GM12878 (cell line): Measurements from ENCODE around the gene NMUR1. TPM values are rescaled to one million over a fixed set of nuclear protein-coding genes. Genes with fewer than 3 reads are reported as not detected.

ENCODE experiments used
- ATAC-seq: fragments of 200-7000 bp; cut with Tn5 transposase; 3 replicates; pipeline ENCODE4 v1.9.1; 2020; ENCODE audit warnings: mild to moderate bottlenecking, moderate library complexity
- BruUV-seq: library from RNA; stranded (reverse); fragments of 400-500 nt; replicated peaks from 2 replicates; lab custom pipeline; 2021; lab: Mats Ljungman, UMichigan
- CTCF ChIA-PET: fragments of 300-600 bp; sonication (Branson Sonifier 250); formaldehyde crosslinking; extraction: SDS; loops from one replicate; lab custom pipeline; 2021; ENCODE audit warnings: inconsistent platforms; lab: Yijun Ruan, JAX
- POLR2A ChIA-PET: fragments of 350-600 bp; formaldehyde crosslinking; extraction: SDS; loops from one replicate; lab custom pipeline; 2021; ENCODE audit warnings: inconsistent platforms; lab: Charles Lee
- RAD21 ChIA-PET: fragments of 300-600 bp; sonication (Branson Sonifier 250); formaldehyde crosslinking; loops from one replicate; lab custom pipeline; 2023; ENCODE audit warnings: antibody characterized with exemption; ENCODE audit not compliant: unreplicated experiment; lab: Charles Lee
- SMC1A ChIA-PET: fragments of 300-600 bp; sonication (Branson Sonifier 250); formaldehyde crosslinking; loops from one replicate; lab custom pipeline; 2023; ENCODE audit not compliant: unreplicated experiment, uncharacterized antibody; lab: Charles Lee
- DNase-seq: peaks from one replicate; pipeline ENCODE4 v3.0.0-alpha.2; 2011; ENCODE audit warnings: low read depth, low spot score
- FAIRE-seq: peaks from 3 replicates; lab custom pipeline; 2011; peaks lifted over from hg19 to GRCh38; lab: Jason Lieb, UNC
- H2AFZ ChIP-seq: 2 replicates; pipeline ENCODE4 v1.6.0; 2011; ENCODE audit warnings: low read depth, low read length, control low read depth; ENCODE audit not compliant: control insufficient read depth
- H3K27ac ChIP-seq: 2 replicates; pipeline ENCODE4 v1.5.1; 2011; ENCODE audit warnings: control low read depth; ENCODE audit not compliant: control insufficient read depth, insufficient read depth
- H3K27me3 ChIP-seq, 2 experiments: replicated peaks in 1 of 2; 2 replicates each; pipeline versions ENCODE4 v1.6.0 to v1.6.1; 2011; ENCODE audit warnings: low read length in 1 of 2; ENCODE audit not compliant: control insufficient read depth in 2 of 2, insufficient read depth in 2 of 2
- H3K36me3 ChIP-seq, 2 experiments: 2 replicates each; pipeline ENCODE4 v1.5.1; 2011; ENCODE audit warnings: low read length in 1 of 2; ENCODE audit not compliant: control insufficient read depth in 2 of 2, insufficient read depth in 2 of 2
- H3K4me1 ChIP-seq: 2 replicates; pipeline ENCODE4 v1.6.1; 2011; ENCODE audit warnings: mild to moderate bottlenecking, low read length, moderate library complexity, mixed read lengths; ENCODE audit not compliant: control insufficient read depth, insufficient read depth
- H3K4me2 ChIP-seq: 2 replicates; pipeline ENCODE4 v1.6.0; 2011; ENCODE audit warnings: control low read depth; ENCODE audit not compliant: control insufficient read depth, insufficient read depth
- H3K4me3 ChIP-seq: fragments of 200-600 bp; sonication (generic); 2 replicates; pipeline ENCODE4 v1.5.1; 2016
- H3K79me2 ChIP-seq: 2 replicates; pipeline ENCODE4 v1.6.0; 2011; ENCODE audit warnings: low read length; ENCODE audit not compliant: control insufficient read depth, insufficient read depth
- H3K9ac ChIP-seq: 2 replicates; pipeline ENCODE4 v1.8.0; 2011; ENCODE audit warnings: low read length, control low read depth, mixed read lengths; ENCODE audit not compliant: control insufficient read depth, insufficient read depth
- H3K9me3 ChIP-seq: replicated peaks from 3 replicates; pipeline ENCODE4 v1.5.1; 2011; ENCODE audit warnings: mild to moderate bottlenecking, low read length; ENCODE audit not compliant: control insufficient read depth, insufficient read depth
- H4K20me1 ChIP-seq: 2 replicates; pipeline ENCODE4 v1.6.0; 2011; ENCODE audit not compliant: control insufficient read depth, insufficient read depth
- BCLAF1 ChIP-seq: fragments of 450-650 bp; IDR thresholded peaks from 2 replicates; pipeline ENCODE4 v1.6.1; 2017; ENCODE audit warnings: antibody characterized with exemption, mild to moderate bottlenecking, moderate library complexity
- CBX5 ChIP-seq: sonication (generic); IDR thresholded peaks from 2 replicates; pipeline ENCODE4 v1.6.1; 2016; ENCODE audit warnings: low read depth, moderate library complexity, mild to moderate bottlenecking, inconsistent platforms
- GABPA ChIP-seq: IDR thresholded peaks from 2 replicates; pipeline ENCODE4 v1.6.1; 2014; ENCODE audit warnings: antibody characterized with exemption, low read depth, mild to moderate bottlenecking, inconsistent platforms
- GATAD2B ChIP-seq: fragments of 450-650 bp; conservative IDR thresholded peaks from 2 replicates; pipeline ENCODE4 v1.6.1; 2017; ENCODE audit warnings: low read depth, mild to moderate bottlenecking, moderate library complexity
- LARP7 ChIP-seq: fragments of 450-650 bp; IDR thresholded peaks from 2 replicates; pipeline ENCODE4 v1.6.1; 2017; ENCODE audit warnings: mild to moderate bottlenecking
- NRF1 ChIP-seq: conservative IDR thresholded peaks from 2 replicates; pipeline ENCODE4 v1.6.1; 2011; ENCODE audit warnings: mild to moderate bottlenecking, low read depth, low read length, improper control_type of control experiment
- WGBS: methylation state at CpG from one replicate; pipeline ENCODE4 v1.1.6; 2016; ENCODE audit warnings: low lambda C conversion rate; ENCODE audit not compliant: insufficient replicate concordance, insufficient coverage; ENCODE audit errors: missing lambda C conversion rate; 5-methylcytosine and 5-hydroxymethylcytosine counted together
- in situ Hi-C: fragments of 300-500 bp; cut with MboI; formaldehyde crosslinking; loops from 9 replicates; pipeline ENCODE4 v1.14.3; 2018; ENCODE audit warnings: mixed read lengths
- intact Hi-C: fragments of 100-400 bp; cut with micrococcal nuclease; formaldehyde crosslinking; loops from one replicate; pipeline ENCODE4 v1.14.2; 2022; ENCODE audit not compliant: unreplicated experiment
- polyA plus RNA-seq, 11 experiments: library from polyadenylated mRNA; depleted of rRNA in 4 of 11; unstranded in 6 of 11; stranded (reverse) in 5 of 11; fragments of >200 nt; fragmentation: Nextera tagmentation in 4 of 11; fragmentation: Illumina TruSeq in 1 of 11; extraction: Ambion mirVana in 4 of 11; extraction: Trizol in 1 of 11; gene quantifications; 1 replicate in 1 of 11; 2 replicates in 10 of 11; pipeline versions ENCODE4 v1.2.1 to v1.2.3, GENCODE V29; 2011 to 2016; ENCODE audit warnings: inconsistent platforms in 2 of 11, missing spikeins in 2 of 11, low read depth in 1 of 11
- total RNA-seq, 4 experiments: library from RNA; depleted of rRNA in 3 of 4; stranded (reverse); fragments of >200 nt in 3 of 4; fragmentation: Illumina TruSeq in 1 of 4; extraction: Trizol in 1 of 4; gene quantifications; 2 replicates each; pipeline versions ENCODE4 v1.2.1 to v1.2.3, GENCODE V29; 2013 to 2021

Gene NMUR1
- total and polyA plus RNA-seq, 10 of the 15 experiments (the other 5 are each of a cell fraction or from before 2014, with no cell fraction given) = under 0.01 to 0.08 (median 0.02) TPM; not detected in 5

DNA sequence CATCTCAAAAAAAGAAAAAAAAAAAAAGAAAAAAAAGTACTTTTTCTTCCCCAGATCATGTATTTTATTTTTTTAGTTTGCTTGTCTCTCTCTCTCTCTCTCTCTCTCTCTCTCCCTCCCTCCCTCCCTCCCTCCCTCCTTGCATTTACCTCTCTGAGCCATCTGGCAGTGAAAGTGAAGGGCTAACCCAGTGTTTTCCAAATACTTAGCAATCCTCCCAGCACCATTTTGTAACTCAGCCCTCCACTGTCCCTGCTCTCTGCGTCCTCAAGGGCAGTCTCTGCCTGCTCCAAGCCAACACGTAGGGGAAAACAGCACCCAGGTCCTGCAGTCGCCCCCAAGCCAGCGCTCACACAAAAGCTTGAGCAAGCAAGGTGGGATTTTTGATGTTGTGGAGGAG, 42.9 kb upstream of the NMUR1 start:
- Histone ChIP-seq H3K27ac (no peak overlapping the region), H3K27me3 (no peaks in the 10 kb centered on the region), H4K20me1 (no peaks in the 10 kb centered on the region), H3K4me3 (no peak overlapping the region), H3K9ac (no peak overlapping the region), H2AFZ (no peak overlapping the region), H3K4me1 (no peaks in the 10 kb centered on the region; the same call in 1 of the 2 replicates), H3K9me3 (no peaks in the 10 kb centered on the region), H3K4me2 (no peak overlapping the region), H3K79me2 (no peaks in the 10 kb centered on the region), H3K36me3 (no peaks in the 10 kb centered on the region)
- WGBS = 37% methylated on average over 4 of the region's 4 CpGs
- intact Hi-C loops (no loop called here), in situ Hi-C loops (no loop called here)
- DNase-seq (no peak), FAIRE-seq (no peak), ATAC-seq (no peak)
- ChIA-PET CTCF (interaction anchor here (0.8 to 3.0 kb wide), 4 partner anchors 9 to 52 kb away, joined by 3 to 15 read pairs (median 3); no protein-coding TSS in a partner anchor), POLR2A (no interaction called here), SMC1A (interaction anchor here (1.6 to 2.0 kb wide), 2 partner anchors 28 to 101 kb away, joined by 5 to 7 read pairs; no protein-coding TSS in a partner anchor), RAD21 (no interaction called here)
- BruUV-seq = no TSS peak
- TF ChIP-seq NRF1 (no peak), GATAD2B (no peak), LARP7 (no peak), CBX5 (no peak), BCLAF1 (no peak), GABPA (no peak)
